SK-N-SH (cell line): ENCODE measurements around the gene NR0B2. TPM values are rescaled to one million over a fixed set of nuclear protein-coding genes. Genes with fewer than 3 reads are reported as not detected.

Experiments
- CTCF ChIA-PET: fragments of 300-600, 350-600 bp; formaldehyde crosslinking; extraction: SDS; loops from one replicate; lab custom pipeline; 2021; lab: Yijun Ruan, JAX
- POLR2A ChIA-PET: fragments of 350-600 bp; sonication (Branson Sonifier 250); formaldehyde crosslinking; extraction: SDS; loops from one replicate; lab custom pipeline; 2020; ENCODE audit warnings: antibody characterized with exemption, inconsistent platforms; lab: Yijun Ruan, JAX
- DNase-seq: peaks from one replicate; pipeline ENCODE4 v3.0.0; 2012
- H2AFZ ChIP-seq: fragments of 200-600 bp; sonication (generic); 2 replicates; pipeline ENCODE4 v1.8.1; 2016; ENCODE audit warnings: antibody characterized with exemption, mild to moderate bottlenecking, low read depth
- H3F3A ChIP-seq: fragments of 200-600 bp; sonication (generic); replicated peaks from 2 replicates; pipeline ENCODE3; 2016; ENCODE audit warnings: antibody characterized with exemption, mild to moderate bottlenecking; ENCODE audit not compliant: insufficient read depth
- H3K27ac ChIP-seq, 2 experiments: fragments of 200-500 bp in 1 of 2; fragments of 200-600 bp in 1 of 2; sonication (Bioruptor generic) in 1 of 2; sonication (generic), shearing (Covaris generic) in 1 of 2; 2 replicates each; pipeline versions ENCODE4 v1.5.1 to v1.6.1; 2014 to 2016; ENCODE audit warnings: low read depth in 2 of 2, inconsistent platforms in 1 of 2, low read length in 1 of 2, mild to moderate bottlenecking in 1 of 2, mixed read lengths in 1 of 2
- H3K27me3 ChIP-seq: fragments of 200-600 bp; sonication (generic), shearing (Covaris generic); 2 replicates; pipeline ENCODE4 v1.6.1; 2016; ENCODE audit warnings: mixed run types; ENCODE audit not compliant: insufficient read depth
- H3K36me3 ChIP-seq, 2 experiments: fragments of 200-500 bp in 1 of 2; fragments of 200-600 bp in 1 of 2; sonication (Bioruptor generic) in 1 of 2; sonication (generic) in 1 of 2; replicated peaks in 1 of 2; 2 replicates each; pipeline versions ENCODE3 to v1.5.1; 2014 to 2016; ENCODE audit warnings: low read length in 1 of 2, mild to moderate bottlenecking in 1 of 2; ENCODE audit not compliant: insufficient read depth in 2 of 2, control insufficient read depth in 1 of 2
- H3K4me1 ChIP-seq, 2 experiments: fragments of 200-500 bp in 1 of 2; fragments of 200-600 bp in 1 of 2; sonication (Bioruptor generic) in 1 of 2; sonication (generic), shearing (Covaris generic) in 1 of 2; 2 replicates each; pipeline versions ENCODE4 v1.5.1 to v1.6.1; 2014 to 2016; ENCODE audit warnings: low read depth in 1 of 2, low read length in 1 of 2, mixed run types in 1 of 2; ENCODE audit not compliant: insufficient read depth in 2 of 2, control insufficient read depth in 1 of 2
- H3K4me2 ChIP-seq: fragments of 200-600 bp; sonication (generic), shearing (Covaris generic); 2 replicates; pipeline ENCODE4 v1.6.1; 2017; ENCODE audit warnings: mixed run types
- H3K4me3 ChIP-seq, 2 experiments: fragments of 200-500 bp in 1 of 2; fragments of 200-600 bp in 1 of 2; sonication (Bioruptor generic) in 1 of 2; sonication (generic), shearing (Covaris generic) in 1 of 2; 2 replicates each; pipeline versions ENCODE4 v1.5.1 to v1.8.1; 2014 to 2016; ENCODE audit warnings: low read depth in 2 of 2, inconsistent platforms in 1 of 2, low read length in 1 of 2, mild to moderate bottlenecking in 1 of 2, mixed read lengths in 1 of 2, moderate library complexity in 1 of 2
- H3K79me2 ChIP-seq: fragments of 200-600 bp; sonication (generic); 2 replicates; pipeline ENCODE4 v1.8.1; 2017; ENCODE audit warnings: mild to moderate bottlenecking; ENCODE audit not compliant: insufficient read depth
- H3K9ac ChIP-seq: fragments of 200-600 bp; sonication (generic); 2 replicates; pipeline ENCODE4 v1.6.1; 2017; ENCODE audit warnings: mixed run types
- H3K9me2 ChIP-seq: fragments of 200-600 bp; sonication (generic); 2 replicates; pipeline ENCODE4 v1.6.1; 2017; ENCODE audit warnings: mixed run types
- H3K9me3 ChIP-seq: fragments of 200-600 bp; sonication (generic); 2 replicates; pipeline ENCODE4 v1.6.1; 2017; ENCODE audit warnings: mixed run types, mild to moderate bottlenecking, moderate library complexity
- H4K20me1 ChIP-seq: fragments of 200-600 bp; sonication (generic); 2 replicates; pipeline ENCODE4 v1.6.1; 2017; ENCODE audit warnings: mild to moderate bottlenecking, mixed run types; ENCODE audit not compliant: insufficient read depth
- EZH2phosphoT487 ChIP-seq: fragments of 200-600 bp; sonication (generic); IDR thresholded peaks from 2 replicates; pipeline ENCODE4 v1.6.1; 2017; ENCODE audit warnings: low read depth, mixed run types, mild to moderate bottlenecking, antibody characterized with exemption, moderate library complexity, borderline replicate concordance
- FOSL2 ChIP-seq: IDR thresholded peaks from 2 replicates; pipeline ENCODE4 v1.4.0; 2012; ENCODE audit warnings: low read depth, mild to moderate bottlenecking, moderate library complexity, borderline replicate concordance
- GATA2 ChIP-seq: sonication (generic); formaldehyde crosslinking; IDR thresholded peaks from 2 replicates; pipeline ENCODE4 v1.5.0; 2020; ENCODE audit warnings: mild to moderate bottlenecking, missing genetic modification reagents
- JUND ChIP-seq: IDR thresholded peaks from 2 replicates; pipeline ENCODE4 v1.4.0; 2012
- MAX ChIP-seq: IDR thresholded peaks from 2 replicates; pipeline ENCODE4 v1.4.0; 2012; ENCODE audit warnings: low read depth
- MEF2A ChIP-seq: IDR thresholded peaks from 2 replicates; pipeline ENCODE4 v1.4.0; 2012; ENCODE audit warnings: low read depth, borderline replicate concordance
- MXI1 ChIP-seq: IDR thresholded peaks from 2 replicates; pipeline ENCODE4 v1.6.1; 2012; ENCODE audit warnings: mild to moderate bottlenecking, low read depth, low read length, improper control_type of control experiment
- RCOR1 ChIP-seq: fragments of 150-350 bp; IDR thresholded peaks from 2 replicates; pipeline ENCODE4 v1.6.1; 2017; ENCODE audit warnings: antibody characterized with exemption, low read length
- RXRA ChIP-seq: IDR thresholded peaks from 2 replicates; pipeline ENCODE4 v1.4.0; 2012; ENCODE audit warnings: low read depth, mild to moderate bottlenecking, borderline replicate concordance
- SIN3A ChIP-seq: IDR thresholded peaks from 2 replicates; pipeline ENCODE4 v1.6.1; 2012; ENCODE audit warnings: low read depth, mild to moderate bottlenecking, low read length, moderate library complexity, borderline replicate concordance
- TCF12 ChIP-seq: IDR thresholded peaks from 2 replicates; pipeline ENCODE4 v1.4.0; 2012
- USF2 ChIP-seq: fragments of 150-350 bp; IDR thresholded peaks from 2 replicates; pipeline ENCODE4 v1.6.1; 2017; ENCODE audit warnings: antibody characterized with exemption, low read length, low read depth, borderline replicate concordance
- YY1 ChIP-seq: IDR thresholded peaks from 2 replicates; pipeline ENCODE4 v1.4.0; 2012; ENCODE audit warnings: low read depth, mild to moderate bottlenecking
- WGBS: methylation state at CpG from one replicate; pipeline ENCODE4 v1.1.6; 2017; ENCODE audit warnings: low lambda C conversion rate; 5-methylcytosine and 5-hydroxymethylcytosine counted together
- polyA plus RNA-seq, 3 experiments: library from polyadenylated mRNA; depleted of rRNA; stranded (reverse); fragments of >200 nt; gene quantifications; 2 replicates each; pipeline ENCODE4 v1.2.3, GENCODE V29; 2012
- TF ChIP-seq, protein P1 (sequence below): IDR thresholded peaks from 2 replicates; pipeline ENCODE4 v1.4.0; 2012; ENCODE audit warnings: low read depth, borderline replicate concordance
- TF ChIP-seq, protein P2 (sequence below): IDR thresholded peaks from 2 replicates; pipeline ENCODE4 v1.6.1; 2012; ENCODE audit warnings: mild to moderate bottlenecking, low read depth, low read length, moderate library complexity

The NR0B2 gene
- polyA plus RNA-seq, 1 of the 3 experiments (the other 2 are of a cell fraction) = not detected

- no peak for DNase-seq
- 35% methylated on average over 3 of the region's 3 CpGs for WGBS
- H4K20me1 ChIP-seq = no peaks in the 10 kb centered on the region
- H2AFZ ChIP-seq = no peak overlapping the region
- H3K27me3 ChIP-seq = peaks cover 34% of the 10 kb centered on the region
- no peaks in the 10 kb centered on the region for H3K9me2 ChIP-seq
- no peak overlapping the region for H3K9ac ChIP-seq
- no peaks in the 10 kb centered on the region for H3K79me2 ChIP-seq
- H3K4me2 ChIP-seq = no peak overlapping the region
- H3K9me3 ChIP-seq = no peaks in the 10 kb centered on the region
- ChIA-PET POLR2A (no interaction called here), CTCF (interaction anchor here (1.3 kb wide), 1 partner anchor 41 kb away, joined by 3 read pairs; no protein-coding TSS in a partner anchor)
- no peaks in the 10 kb centered on the region for H3K36me3 ChIP-seq
- H3F3A ChIP-seq = peaks cover 12% of the 10 kb centered on the region
- no peak overlapping the region for H3K4me3 ChIP-seq
- TF ChIP-seq TCF12 = no peak
- TF ChIP-seq RCOR1 = no peak
- TF ChIP-seq MXI1 = no peak
- TF ChIP-seq MEF2A = no peak
- H3K4me1 ChIP-seq = peaks cover 3 to 7% of the 10 kb centered on the region in 2 experiments; a peak in 1 of 4 replicates
- no peak overlapping the region for H3K27ac ChIP-seq
Measured at GRCh38 chr1:26957306-26957705, 43.5 kb upstream of the NR0B2 start.

DNA sequence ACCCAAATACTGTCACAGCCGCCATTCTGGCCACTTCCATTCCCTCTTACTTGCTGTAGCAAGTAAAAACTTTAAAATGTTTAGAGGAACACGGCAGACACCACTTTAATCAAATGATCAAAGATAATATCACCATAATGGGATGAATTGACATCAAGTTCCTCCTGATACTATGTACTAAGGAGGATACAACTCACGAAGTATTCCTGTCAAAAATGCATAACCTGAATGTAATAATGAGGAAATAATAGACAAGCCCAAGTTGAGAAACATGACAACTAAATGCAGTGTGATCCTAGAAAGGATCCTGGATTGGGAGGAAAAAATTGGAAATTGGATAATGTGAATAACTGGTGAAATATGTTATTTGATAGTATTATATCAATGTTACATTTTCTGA is 42.5 kb upstream of the NR0B2 start:
- CTCF ChIA-PET = no interaction called here
- peaks cover 0 to 3% of the 10 kb centered on the region in 2 experiments; a peak in 1 of 4 replicates for H3K4me1 ChIP-seq
- H3K27me3 ChIP-seq = peaks cover 34% of the 10 kb centered on the region
- no peaks in the 10 kb centered on the region for H3K9me3 ChIP-seq
- TF ChIP-seq, protein P1, sequence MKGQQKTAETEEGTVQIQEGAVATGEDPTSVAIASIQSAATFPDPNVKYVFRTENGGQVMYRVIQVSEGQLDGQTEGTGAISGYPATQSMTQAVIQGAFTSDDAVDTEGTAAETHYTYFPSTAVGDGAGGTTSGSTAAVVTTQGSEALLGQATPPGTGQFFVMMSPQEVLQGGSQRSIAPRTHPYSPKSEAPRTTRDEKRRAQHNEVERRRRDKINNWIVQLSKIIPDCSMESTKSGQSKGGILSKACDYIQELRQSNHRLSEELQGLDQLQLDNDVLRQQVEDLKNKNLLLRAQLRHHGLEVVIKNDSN = no peak
- no peak for TF ChIP-seq EZH2phosphoT487
- no peak for TF ChIP-seq GATA2 (CRISPR knock-in tag)
- no peak for TF ChIP-seq JUND
- TF ChIP-seq, protein P2, sequence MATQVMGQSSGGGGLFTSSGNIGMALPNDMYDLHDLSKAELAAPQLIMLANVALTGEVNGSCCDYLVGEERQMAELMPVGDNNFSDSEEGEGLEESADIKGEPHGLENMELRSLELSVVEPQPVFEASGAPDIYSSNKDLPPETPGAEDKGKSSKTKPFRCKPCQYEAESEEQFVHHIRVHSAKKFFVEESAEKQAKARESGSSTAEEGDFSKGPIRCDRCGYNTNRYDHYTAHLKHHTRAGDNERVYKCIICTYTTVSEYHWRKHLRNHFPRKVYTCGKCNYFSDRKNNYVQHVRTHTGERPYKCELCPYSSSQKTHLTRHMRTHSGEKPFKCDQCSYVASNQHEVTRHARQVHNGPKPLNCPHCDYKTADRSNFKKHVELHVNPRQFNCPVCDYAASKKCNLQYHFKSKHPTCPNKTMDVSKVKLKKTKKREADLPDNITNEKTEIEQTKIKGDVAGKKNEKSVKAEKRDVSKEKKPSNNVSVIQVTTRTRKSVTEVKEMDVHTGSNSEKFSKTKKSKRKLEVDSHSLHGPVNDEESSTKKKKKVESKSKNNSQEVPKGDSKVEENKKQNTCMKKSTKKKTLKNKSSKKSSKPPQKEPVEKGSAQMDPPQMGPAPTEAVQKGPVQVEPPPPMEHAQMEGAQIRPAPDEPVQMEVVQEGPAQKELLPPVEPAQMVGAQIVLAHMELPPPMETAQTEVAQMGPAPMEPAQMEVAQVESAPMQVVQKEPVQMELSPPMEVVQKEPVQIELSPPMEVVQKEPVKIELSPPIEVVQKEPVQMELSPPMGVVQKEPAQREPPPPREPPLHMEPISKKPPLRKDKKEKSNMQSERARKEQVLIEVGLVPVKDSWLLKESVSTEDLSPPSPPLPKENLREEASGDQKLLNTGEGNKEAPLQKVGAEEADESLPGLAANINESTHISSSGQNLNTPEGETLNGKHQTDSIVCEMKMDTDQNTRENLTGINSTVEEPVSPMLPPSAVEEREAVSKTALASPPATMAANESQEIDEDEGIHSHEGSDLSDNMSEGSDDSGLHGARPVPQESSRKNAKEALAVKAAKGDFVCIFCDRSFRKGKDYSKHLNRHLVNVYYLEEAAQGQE = no peak
- TF ChIP-seq RCOR1 = no peak
- no peak for TF ChIP-seq FOSL2
- TF ChIP-seq MAX = no peak
- no peak for TF ChIP-seq RXRA
- TF ChIP-seq YY1 = no peak
- TF ChIP-seq SIN3A = no peak
- no peak for TF ChIP-seq USF2
- no peak overlapping the region for H3K9ac ChIP-seq
- H4K20me1 ChIP-seq = no peaks in the 10 kb centered on the region
- H2AFZ ChIP-seq = no peak overlapping the region
- no peak overlapping the region for H3K27ac ChIP-seq
- 4% methylated on average over 3 of the region's 3 CpGs for WGBS
- H3K36me3 ChIP-seq = no peaks in the 10 kb centered on the region
- H3K9me2 ChIP-seq = no peaks in the 10 kb centered on the region
- POLR2A ChIA-PET = no interaction called here
- H3F3A ChIP-seq = peaks cover 3% of the 10 kb centered on the region
- H3K4me3 ChIP-seq = no peak overlapping the region
- no peaks in the 10 kb centered on the region for H3K79me2 ChIP-seq
- DNase-seq = no peak
- H3K4me2 ChIP-seq = no peak overlapping the region
